ENCODE results near the gene TRMT112. TPM values are rescaled to one million over a fixed set of nuclear protein-coding genes. Genes with fewer than 3 reads are reported as not detected.

Gene TRMT112
- polyA plus RNA-seq, 2 donors, result 201 to 211 TPM

DNA sequence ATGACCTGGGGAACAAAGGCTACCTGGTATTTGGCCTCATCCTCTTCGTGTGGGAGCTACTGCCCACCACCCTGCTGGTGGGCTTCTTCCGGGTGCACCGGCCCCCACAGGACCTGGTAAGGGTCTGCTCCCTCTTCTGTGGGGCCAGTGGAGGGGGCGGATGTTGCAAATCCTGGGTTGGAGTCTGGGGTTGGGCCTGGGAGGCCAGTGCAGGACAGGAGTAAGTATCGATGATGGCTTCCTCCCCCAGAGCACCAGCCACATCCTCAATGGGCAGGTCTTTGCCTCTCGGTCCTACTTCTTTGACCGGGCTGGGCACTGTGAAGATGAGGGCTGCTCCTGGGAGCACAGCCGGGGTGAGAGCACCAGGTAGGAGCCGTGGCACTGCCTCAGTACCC, 29.0 kb downstream of the TRMT112 start:
- H3K27me3 ChIP-seq (ENCODE audit: control insufficient read depth in 1 of 2, insufficient read depth in 2 of 2, low read length in 2 of 2), result peaks cover 0 to 21% of the 10 kb centered on the region in 2 donors
- peaks cover 11 to 25% of the 10 kb centered on the region in 2 donors for H3K4me1 ChIP-seq (ENCODE audit: control insufficient read depth in 2 of 2, insufficient read depth in 2 of 2, low read length in 1 of 2)
- H3K27ac ChIP-seq (ENCODE audit: low read depth in 2 of 2, low read length in 1 of 2), result no peak overlapping the region
- no peaks in the 10 kb centered on the region for H3K9me3 ChIP-seq (ENCODE audit: control insufficient read depth in 2 of 2, insufficient read depth in 1 of 2, low read depth in 1 of 2, low read length in 1 of 2)
- peaks cover 0 to 2% of the 10 kb centered on the region in 2 donors for H3K36me3 ChIP-seq (ENCODE audit: control insufficient read depth in 2 of 2, insufficient read depth in 2 of 2, low read length in 1 of 2)
- no peak overlapping the region for H3K4me3 ChIP-seq (ENCODE audit: low read depth in 1 of 2, low read length in 2 of 2)
- WGBS, 2 donors, result 91 to 92% methylated on average over 9 of the region's 9 CpGs

DNA sequence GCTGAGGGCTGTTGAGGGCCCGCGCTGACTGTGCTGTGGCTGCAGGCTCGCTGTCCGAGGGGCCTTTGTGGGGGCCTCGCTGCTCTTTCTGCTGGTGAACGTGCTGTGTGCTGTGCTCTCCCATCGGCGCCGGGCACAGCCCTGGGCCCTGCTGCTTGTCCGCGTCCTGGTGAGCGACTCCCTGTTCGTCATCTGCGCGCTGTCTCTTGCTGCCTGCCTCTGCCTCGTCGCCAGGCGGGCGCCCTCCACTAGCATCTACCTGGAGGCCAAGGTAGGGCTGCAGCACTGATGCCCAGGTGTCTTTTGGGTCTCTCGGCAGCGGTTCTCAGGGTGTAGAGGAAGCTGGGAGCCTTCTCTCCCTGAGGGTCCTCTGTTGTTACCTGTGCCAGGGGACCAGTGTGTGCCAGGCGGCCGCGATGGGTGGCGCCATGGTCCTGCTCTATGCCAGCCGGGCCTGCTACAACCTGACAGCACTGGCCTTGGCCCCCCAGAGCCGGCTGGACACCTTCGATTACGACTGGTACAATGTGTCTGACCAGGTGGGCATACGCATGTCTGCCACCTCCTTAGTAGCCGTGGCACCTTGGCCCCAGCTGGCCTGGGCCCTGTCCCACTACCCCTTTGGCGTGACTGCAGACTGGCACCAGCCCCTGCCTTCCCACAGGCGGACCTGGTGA, 29.5 kb downstream of the TRMT112 start:
- Histone ChIP-seq H3K27ac (ENCODE audit: low read depth in 2 of 2, low read length in 1 of 2) (no peak overlapping the region), H3K36me3 (ENCODE audit: control insufficient read depth in 2 of 2, insufficient read depth in 2 of 2, low read length in 1 of 2) (peaks cover 0 to 2% of the 10 kb centered on the region in 2 donors), H3K27me3 (ENCODE audit: control insufficient read depth in 1 of 2, insufficient read depth in 2 of 2, low read length in 2 of 2) (peaks cover 0 to 17% of the 10 kb centered on the region in 2 donors), H3K4me3 (ENCODE audit: low read depth in 1 of 2, low read length in 2 of 2) (no peak overlapping the region), H3K4me1 (ENCODE audit: control insufficient read depth in 2 of 2, insufficient read depth in 2 of 2, low read length in 1 of 2) (peaks cover 11 to 28% of the 10 kb centered on the region in 2 donors), H3K9me3 (ENCODE audit: control insufficient read depth in 2 of 2, insufficient read depth in 1 of 2, low read depth in 1 of 2, low read length in 1 of 2) (no peaks in the 10 kb centered on the region)
- WGBS, 2 donors, result 93 to 94% methylated on average over 33 of the region's 33 CpGs

DNA sequence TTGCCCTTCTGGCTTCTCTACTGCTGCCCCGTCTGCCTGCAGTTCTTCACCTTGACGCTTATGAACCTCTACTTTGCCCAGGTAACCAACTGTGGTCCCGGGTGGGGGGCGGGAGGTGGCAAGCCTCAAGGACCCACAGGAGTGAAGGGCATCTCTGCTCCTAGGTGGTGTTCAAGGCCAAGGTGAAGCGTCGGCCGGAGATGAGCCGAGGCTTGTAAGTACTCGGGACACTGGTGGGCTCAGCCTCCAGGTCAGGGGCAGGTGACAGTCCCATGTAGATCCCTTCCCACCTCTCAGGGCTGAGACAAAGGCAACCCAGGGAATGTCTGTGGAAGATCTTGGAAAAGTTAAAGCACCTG, 30.6 kb downstream of the TRMT112 start:
- WGBS, 2 donors, result 82 to 84% methylated on average over 9 of the region's 9 CpGs
- no peak overlapping the region for H3K27ac ChIP-seq (ENCODE audit: low read depth in 2 of 2, low read length in 1 of 2)

DNA sequence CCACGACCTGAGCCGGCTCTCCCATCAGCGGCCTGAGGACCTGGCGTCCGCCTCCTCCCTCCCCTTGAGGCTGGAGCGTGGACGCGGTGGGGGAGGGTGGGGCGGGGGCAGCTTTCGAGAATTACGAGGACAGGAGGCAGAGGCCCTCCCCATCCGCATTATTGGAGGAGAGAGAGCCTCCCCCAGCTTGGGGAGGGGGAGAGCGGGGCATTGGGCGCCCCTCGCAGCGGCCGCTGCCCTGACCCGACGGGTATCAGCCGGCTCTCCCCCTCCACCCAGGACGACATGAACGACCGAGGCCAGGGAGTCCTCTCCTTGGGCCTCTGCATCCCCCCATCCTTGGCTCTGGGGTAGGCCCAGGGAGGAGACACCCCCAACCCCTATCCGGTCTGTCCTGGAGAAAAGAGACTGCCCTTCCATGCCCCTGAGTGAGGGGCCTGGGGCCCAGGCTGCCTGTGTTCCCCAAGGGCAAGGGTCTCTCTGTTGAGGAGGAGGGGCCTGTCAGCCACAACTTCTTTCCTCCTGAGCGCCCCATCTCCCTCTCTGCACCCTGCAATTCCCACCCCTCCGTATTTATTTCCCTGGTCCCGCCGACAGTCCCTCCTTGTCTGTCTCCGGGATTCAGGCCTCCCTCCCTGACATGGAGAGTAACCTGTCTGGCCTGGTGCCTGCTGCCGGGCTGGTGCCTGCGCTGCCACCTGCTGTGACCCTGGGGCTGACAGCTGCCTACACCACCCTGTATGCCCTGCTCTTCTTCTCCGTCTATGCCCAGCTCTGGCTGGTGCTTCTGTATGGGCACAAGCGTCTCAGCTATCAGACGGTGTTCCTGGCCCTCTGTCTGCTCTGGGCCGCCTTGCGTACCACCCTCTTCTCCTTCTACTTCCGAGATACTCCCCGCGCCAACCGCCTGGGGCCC, 31.2 kb downstream of the TRMT112 start:
- 21 to 29% methylated on average over 30 to 40 of the region's 40 CpGs for WGBS, 2 donors
- peaks cover 6 to 24% of the 10 kb centered on the region in 2 donors for H3K4me1 ChIP-seq (ENCODE audit: control insufficient read depth in 2 of 2, insufficient read depth in 2 of 2, low read length in 1 of 2)

More for the DNA sequence above, 30.6 kb downstream of the TRMT112 start:
- Histone ChIP-seq H3K9me3 (ENCODE audit: control insufficient read depth in 2 of 2, insufficient read depth in 1 of 2, low read depth in 1 of 2, low read length in 1 of 2) (no peaks in the 10 kb centered on the region), H3K4me1 (ENCODE audit: control insufficient read depth in 2 of 2, insufficient read depth in 2 of 2, low read length in 1 of 2) (peaks cover 9 to 26% of the 10 kb centered on the region in 2 donors), H3K4me3 (ENCODE audit: low read depth in 1 of 2, low read length in 2 of 2) (no peak overlapping the region), H3K27me3 (ENCODE audit: control insufficient read depth in 1 of 2, insufficient read depth in 2 of 2, low read length in 2 of 2) (peaks cover 0 to 7% of the 10 kb centered on the region in 2 donors), H3K36me3 (ENCODE audit: control insufficient read depth in 2 of 2, insufficient read depth in 2 of 2, low read length in 1 of 2) (peaks cover 0 to 5% of the 10 kb centered on the region in 2 donors)

DNA sequence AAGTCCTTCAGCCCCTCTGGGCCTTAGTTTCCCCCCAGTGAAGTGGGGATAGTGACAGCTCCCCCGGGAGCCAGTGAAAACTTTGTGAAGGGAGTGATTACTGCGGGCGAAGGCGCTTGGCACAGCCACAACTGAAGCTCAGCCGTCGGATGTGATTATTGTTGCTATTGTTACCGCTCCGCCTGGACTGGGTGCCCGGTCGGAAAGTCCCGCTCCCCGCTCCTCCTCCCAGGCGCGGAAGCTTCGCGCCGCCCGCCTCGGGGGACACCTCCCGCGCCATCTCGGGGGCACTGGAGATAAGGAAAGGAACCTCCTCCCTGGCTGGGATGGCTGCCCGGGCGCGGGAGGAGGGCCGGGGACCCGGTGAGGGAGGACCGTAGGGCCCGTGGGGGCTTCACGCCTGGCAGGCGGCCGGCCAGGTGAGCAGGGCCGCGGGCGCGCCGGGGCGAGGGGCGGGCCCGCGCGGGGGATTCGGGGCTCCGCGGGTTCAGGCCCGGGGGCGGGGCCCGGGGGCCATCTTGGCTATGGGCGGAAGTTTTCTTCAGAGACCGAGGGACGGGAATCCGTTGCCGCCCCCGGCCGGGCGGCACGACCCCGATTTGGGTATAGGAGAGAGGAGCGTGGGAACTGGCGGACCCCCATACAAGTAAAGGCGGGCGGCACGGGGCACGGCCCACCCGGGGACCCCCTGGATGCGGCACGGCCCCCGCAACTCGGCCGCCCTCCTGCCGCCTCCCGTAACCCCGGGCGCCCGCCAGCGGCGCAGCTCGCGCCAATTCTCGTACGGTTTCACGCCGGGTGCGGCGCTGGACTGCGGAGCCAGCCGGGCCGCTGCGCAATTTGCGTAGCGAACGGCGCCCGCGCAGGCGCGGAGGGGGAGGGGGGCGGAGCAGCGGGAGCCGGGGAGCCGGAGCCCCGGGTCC, 32.1 kb downstream of the TRMT112 start, which contains the start of gene GPR137:
Gene GPR137, plus strand, starts transcription at position 887 of the 923 bp plus-strand sequence. CDS start 677 bp downstream, outside the sequence.
- peaks cover 6 to 24% of the 10 kb centered on the region in 2 donors for H3K4me1 ChIP-seq (ENCODE audit: control insufficient read depth in 2 of 2, insufficient read depth in 2 of 2, low read length in 1 of 2)
- WGBS, 2 donors, result 0 to 1% methylated on average over 83 to 102 of the region's 102 CpGs
- H3K4me3 ChIP-seq (ENCODE audit: low read depth in 1 of 2, low read length in 2 of 2), result peak within 1 kb of the TSS; percentile 63 to 74
- peak within 1 kb of the TSS; percentile 95 to 97 for H3K27ac ChIP-seq (ENCODE audit: low read depth in 2 of 2, low read length in 1 of 2)
- H3K36me3 ChIP-seq (ENCODE audit: control insufficient read depth in 2 of 2, insufficient read depth in 2 of 2, low read length in 1 of 2), result peaks cover 0 to 5% of the 10 kb centered on the region in 2 donors
- H3K27me3 ChIP-seq (ENCODE audit: control insufficient read depth in 1 of 2, insufficient read depth in 2 of 2, low read length in 2 of 2), result no peaks in the 10 kb centered on the region
- no peaks in the 10 kb centered on the region for H3K9me3 ChIP-seq (ENCODE audit: control insufficient read depth in 2 of 2, insufficient read depth in 1 of 2, low read depth in 1 of 2, low read length in 1 of 2)

More for the DNA sequence above, 31.2 kb downstream of the TRMT112 start:
- peaks cover 0 to 5% of the 10 kb centered on the region in 2 donors for H3K36me3 ChIP-seq (ENCODE audit: control insufficient read depth in 2 of 2, insufficient read depth in 2 of 2, low read length in 1 of 2)
- H3K4me3 ChIP-seq (ENCODE audit: low read depth in 1 of 2, low read length in 2 of 2), result peak overlapping the region; percentile 63 to 74
- peaks cover 0 to 2% of the 10 kb centered on the region in 2 donors for H3K27me3 ChIP-seq (ENCODE audit: control insufficient read depth in 1 of 2, insufficient read depth in 2 of 2, low read length in 2 of 2)
- H3K9me3 ChIP-seq (ENCODE audit: control insufficient read depth in 2 of 2, insufficient read depth in 1 of 2, low read depth in 1 of 2, low read length in 1 of 2), result no peaks in the 10 kb centered on the region
- peak overlapping the region; percentile 54 to 97 for H3K27ac ChIP-seq (ENCODE audit: low read depth in 2 of 2, low read length in 1 of 2)

DNA sequence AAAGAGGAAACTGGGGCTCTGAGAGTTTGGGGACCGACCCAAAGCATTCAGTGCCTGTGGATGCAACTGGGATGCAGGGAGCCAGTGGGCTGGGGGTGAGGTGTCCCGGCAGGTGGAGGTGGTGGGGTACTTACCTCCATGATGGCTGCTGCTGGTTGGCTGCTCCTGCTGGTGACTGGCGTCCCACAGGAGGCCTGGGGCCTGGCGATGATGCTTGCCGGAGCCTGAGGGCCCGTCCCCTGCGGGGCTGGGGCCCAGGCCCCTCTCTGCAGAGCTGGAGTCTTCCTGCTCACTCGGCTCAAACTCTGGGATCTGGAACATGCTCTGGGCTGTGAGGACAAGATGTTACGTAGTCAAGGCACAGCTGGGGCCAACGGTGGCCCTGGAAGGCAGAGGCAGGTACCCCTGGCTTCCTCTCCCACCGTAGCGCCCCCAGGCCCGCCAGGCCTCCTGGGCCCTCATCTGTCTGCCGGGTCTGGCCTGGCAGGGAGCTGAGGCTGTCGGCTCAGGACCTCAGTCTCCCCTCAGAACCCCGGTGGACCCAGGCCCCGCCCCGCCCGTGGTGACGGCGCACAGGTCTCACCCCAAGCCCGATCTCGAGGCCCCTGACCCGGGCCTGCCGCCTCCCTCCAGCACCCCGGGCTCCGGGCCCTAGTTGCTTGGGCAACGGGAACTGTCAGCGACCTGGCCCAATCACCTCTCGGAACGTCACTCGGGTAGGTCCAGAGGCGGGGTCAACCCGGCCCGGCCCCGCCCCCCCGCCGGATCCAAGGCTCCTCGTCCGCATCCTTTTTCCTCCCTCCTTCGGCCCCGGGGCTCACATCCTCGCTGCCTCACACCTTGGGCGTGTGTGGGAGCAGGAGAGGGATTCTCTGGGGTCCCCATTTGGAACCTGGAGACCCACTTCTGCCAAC, 33.1 kb downstream of the TRMT112 start, which contains the start of gene BAD:
Gene BAD, minus strand, starts transcription at position 618 of the 914 bp plus-strand sequence. Its CDS starts 297 bp downstream, at position 321.
- peaks cover 0 to 5% of the 10 kb centered on the region in 2 donors for H3K36me3 ChIP-seq (ENCODE audit: control insufficient read depth in 2 of 2, insufficient read depth in 2 of 2, low read length in 1 of 2)
- H3K4me3 ChIP-seq (ENCODE audit: low read depth in 1 of 2, low read length in 2 of 2), result peak within 1 kb of the TSS; percentile 63 to 74
- H3K4me1 ChIP-seq (ENCODE audit: control insufficient read depth in 2 of 2, insufficient read depth in 2 of 2, low read length in 1 of 2), result peaks cover 6 to 24% of the 10 kb centered on the region in 2 donors
- no peaks in the 10 kb centered on the region for H3K9me3 ChIP-seq (ENCODE audit: control insufficient read depth in 2 of 2, insufficient read depth in 1 of 2, low read depth in 1 of 2, low read length in 1 of 2)
- WGBS, 2 donors, result 2% methylated on average over 38 to 44 of the region's 44 CpGs
- peak within 1 kb of the TSS; percentile 95 to 97 for H3K27ac ChIP-seq (ENCODE audit: low read depth in 2 of 2, low read length in 1 of 2)
- H3K27me3 ChIP-seq (ENCODE audit: control insufficient read depth in 1 of 2, insufficient read depth in 2 of 2, low read length in 2 of 2), result no peaks in the 10 kb centered on the region

DNA sequence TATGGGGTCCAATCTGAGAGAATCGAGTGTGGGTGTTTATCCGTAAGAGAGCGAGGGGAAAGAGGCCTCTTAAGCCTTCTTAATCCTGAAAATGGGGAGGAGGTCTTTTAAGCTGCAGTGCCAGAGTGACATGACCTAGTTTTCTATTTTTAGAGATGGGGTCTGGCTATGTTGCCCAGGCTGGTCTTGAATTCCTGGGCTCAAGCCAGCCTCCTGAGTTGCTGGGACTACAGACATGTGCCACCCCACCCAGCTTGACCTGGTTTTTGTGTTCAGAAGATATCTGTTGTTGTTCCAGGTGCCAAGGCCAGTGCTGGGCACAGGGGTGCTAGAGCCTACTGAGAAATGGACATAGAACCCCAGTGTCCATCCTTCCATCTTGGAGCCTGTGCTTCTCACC, 34.3 kb downstream of the TRMT112 start:
- Histone ChIP-seq H3K4me3 (ENCODE audit: low read depth in 1 of 2, low read length in 2 of 2) (peak overlapping the region in 1 of 2 donors; percentile 24), H3K36me3 (ENCODE audit: control insufficient read depth in 2 of 2, insufficient read depth in 2 of 2, low read length in 1 of 2) (peaks cover 0 to 10% of the 10 kb centered on the region in 2 donors), H3K27ac (ENCODE audit: low read depth in 2 of 2, low read length in 1 of 2) (peak overlapping the region in 1 of 2 donors; percentile 72), H3K27me3 (ENCODE audit: control insufficient read depth in 1 of 2, insufficient read depth in 2 of 2, low read length in 2 of 2) (no peaks in the 10 kb centered on the region), H3K9me3 (ENCODE audit: control insufficient read depth in 2 of 2, insufficient read depth in 1 of 2, low read depth in 1 of 2, low read length in 1 of 2) (no peaks in the 10 kb centered on the region), H3K4me1 (ENCODE audit: control insufficient read depth in 2 of 2, insufficient read depth in 2 of 2, low read length in 1 of 2) (peaks cover 6 to 24% of the 10 kb centered on the region in 2 donors)
- 82 to 83% methylated on average over 3 of the region's 3 CpGs for WGBS, 2 donors
